Neural progenitor cell (in vitro differentiated cells): ENCODE data around the gene BCOR.

Source experiments
- EZH2 ChIP-seq: fragments of 200-600 bp; sonication (generic); IDR thresholded peaks from 2 replicates; pipeline ENCODE4 v1.6.1; 2017; ENCODE audit warnings: antibody characterized with exemption, mild to moderate bottlenecking, moderate library complexity
- TF ChIP-seq, protein P1 (sequence below): fragments of 200-600 bp; sonication (generic); IDR thresholded peaks from 2 replicates; pipeline ENCODE4 v1.5.1; 2017; ENCODE audit warnings: antibody characterized with exemption, mild to moderate bottlenecking

DNA sequence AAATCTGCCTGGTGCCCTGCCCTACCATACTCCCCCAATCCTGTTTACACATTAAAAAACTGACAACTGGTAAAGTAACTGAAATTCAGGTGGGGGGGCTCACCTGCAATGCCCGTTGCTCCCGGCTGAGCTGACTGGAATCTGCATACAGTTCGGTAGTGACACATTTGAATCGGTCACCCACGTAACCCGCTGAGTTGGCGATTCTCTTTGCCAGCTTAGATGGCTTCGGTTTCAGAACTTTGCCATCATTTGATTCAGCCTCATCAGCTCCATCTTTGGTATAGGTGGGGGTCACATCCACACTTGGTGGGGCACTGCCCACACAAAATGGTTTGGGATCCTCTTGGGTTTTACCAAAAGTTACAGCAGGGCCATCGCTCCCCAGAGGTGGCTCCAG is 25.5 kb downstream of the BCOR start:
- TF ChIP-seq, protein P1, sequence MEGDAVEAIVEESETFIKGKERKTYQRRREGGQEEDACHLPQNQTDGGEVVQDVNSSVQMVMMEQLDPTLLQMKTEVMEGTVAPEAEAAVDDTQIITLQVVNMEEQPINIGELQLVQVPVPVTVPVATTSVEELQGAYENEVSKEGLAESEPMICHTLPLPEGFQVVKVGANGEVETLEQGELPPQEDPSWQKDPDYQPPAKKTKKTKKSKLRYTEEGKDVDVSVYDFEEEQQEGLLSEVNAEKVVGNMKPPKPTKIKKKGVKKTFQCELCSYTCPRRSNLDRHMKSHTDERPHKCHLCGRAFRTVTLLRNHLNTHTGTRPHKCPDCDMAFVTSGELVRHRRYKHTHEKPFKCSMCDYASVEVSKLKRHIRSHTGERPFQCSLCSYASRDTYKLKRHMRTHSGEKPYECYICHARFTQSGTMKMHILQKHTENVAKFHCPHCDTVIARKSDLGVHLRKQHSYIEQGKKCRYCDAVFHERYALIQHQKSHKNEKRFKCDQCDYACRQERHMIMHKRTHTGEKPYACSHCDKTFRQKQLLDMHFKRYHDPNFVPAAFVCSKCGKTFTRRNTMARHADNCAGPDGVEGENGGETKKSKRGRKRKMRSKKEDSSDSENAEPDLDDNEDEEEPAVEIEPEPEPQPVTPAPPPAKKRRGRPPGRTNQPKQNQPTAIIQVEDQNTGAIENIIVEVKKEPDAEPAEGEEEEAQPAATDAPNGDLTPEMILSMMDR = no peak
- no peak for TF ChIP-seq EZH2
